HG02798 (cell line): ENCODE results near the gene VCAM1.
"Not testable (repeated sequence)": the region's sequence is repeated elsewhere in the genome, so short reads cannot be mapped to it uniquely, and the experiment has no call there.

Experiments used
- ATAC-seq: cut with Tn5 transposase; IDR thresholded peaks from one replicate; pipeline ENCODE4 v1.9.1; 2021; ENCODE audit warnings: mild to moderate bottlenecking; ENCODE audit not compliant: unreplicated experiment, poor library complexity

VCAM1 gene

DNA sequence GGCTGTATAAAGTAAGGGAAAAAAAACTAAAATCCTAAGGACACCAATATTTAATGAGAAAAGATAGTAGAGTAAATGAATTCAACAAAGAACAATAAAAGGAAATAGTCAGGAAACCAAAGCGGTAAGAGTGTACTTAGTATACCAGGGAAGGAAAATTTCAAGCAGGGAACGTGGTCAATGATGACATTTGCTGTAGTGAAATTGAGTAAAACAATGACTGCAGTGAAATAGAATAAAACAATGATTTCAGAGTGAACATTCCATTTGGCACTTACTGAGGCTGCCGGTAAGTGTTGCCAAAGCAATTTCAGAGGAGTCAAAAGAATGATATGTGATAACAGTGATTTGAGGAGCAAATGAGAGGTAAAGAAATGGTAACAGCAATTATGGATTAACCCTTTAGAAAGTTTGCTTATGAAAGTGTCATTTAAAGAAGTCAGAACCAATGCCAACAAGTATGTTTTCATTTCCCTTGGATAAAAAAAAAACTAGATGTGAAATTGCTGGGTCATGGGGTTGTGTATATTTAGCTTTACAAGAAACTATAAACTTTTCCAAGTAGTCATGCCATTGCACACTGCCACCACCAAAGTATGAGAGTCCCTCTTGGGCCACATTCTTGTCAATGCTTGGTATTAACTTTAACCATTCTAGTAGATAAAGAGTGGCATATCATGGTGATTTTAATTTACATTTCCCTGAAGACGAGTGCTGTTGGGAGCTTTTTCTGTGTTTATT, 50.5 kb downstream of the VCAM1 start:
- no peak for ATAC-seq

DNA sequence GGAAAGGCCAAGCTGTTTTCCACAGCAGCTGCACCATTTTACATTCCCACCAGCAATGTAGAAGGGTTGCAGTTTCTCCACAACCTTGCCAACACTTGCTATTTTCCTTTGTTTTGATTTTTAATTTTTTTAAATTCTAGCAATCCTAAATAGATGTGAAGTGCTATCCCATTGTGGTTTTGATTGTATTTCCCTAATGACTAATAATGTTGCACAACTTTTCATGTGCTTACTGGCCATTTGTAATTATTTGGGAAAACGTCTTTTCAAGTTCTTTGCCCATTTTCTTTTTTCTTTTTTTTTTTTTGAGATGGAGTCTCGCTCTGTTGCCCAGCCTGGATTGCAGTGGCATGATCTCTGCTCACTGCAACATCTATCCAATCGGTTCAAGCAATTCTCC, 53.9 kb downstream of the VCAM1 start:
- ATAC-seq: no peak

DNA sequence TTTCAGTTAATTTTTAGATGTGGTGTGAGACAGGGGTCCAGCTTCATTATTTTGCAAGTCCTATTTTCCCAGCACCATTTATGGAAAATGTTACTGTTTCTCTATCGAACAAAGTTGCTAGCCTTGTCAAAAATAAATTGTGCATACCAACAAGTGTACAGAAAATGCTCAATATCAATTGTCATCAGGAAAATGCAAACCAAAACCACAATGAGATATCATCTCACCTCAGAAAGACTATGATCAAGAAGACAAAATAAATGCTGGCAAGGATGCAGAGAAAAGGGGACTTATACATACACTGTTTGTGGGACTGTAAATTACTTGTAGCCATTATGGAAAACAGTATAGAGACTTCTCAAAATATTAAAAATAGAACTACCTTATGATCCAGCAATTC, 54.8 kb downstream of the VCAM1 start:
- ATAC-seq: no peak

DNA sequence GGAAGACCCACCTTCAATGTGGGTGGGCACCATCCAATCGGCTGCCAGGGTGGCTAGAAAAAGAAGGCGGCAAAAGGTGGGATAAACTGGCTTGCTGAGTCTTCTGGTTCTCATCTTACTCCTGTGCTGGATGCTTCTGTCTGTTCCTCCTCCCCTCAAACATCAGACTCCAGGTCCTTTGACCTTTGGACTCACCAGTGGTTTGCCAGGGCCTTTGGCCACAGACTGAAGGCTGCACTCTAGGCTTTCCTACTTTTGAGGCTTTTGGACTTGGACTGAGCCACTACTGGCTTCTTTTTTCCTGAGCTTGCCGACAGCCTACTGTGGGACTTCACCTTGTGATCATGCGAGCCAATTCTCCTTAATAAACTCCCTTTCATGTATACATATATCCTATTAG, 55.9 kb downstream of the VCAM1 start:
- ATAC-seq: no peak

DNA sequence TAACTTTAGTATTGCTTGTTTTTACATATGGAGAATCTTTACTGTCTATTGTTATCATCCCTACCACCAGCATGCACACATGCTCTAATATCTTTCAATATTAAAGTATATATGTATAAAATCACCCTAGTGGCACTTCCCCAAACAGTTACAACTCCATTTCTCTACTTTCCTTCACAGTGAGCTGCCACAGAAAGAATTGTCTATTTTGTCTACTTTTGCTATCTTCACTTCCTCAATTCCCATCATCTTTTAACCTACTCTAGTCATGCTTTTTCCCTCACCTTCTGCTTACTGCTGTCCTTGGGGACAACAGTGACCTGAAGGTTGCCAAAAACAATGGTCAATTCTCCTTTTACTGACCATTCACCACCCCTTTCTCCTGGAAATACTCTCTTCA, 59.2 kb downstream of the VCAM1 start:
- no peak for ATAC-seq

DNA sequence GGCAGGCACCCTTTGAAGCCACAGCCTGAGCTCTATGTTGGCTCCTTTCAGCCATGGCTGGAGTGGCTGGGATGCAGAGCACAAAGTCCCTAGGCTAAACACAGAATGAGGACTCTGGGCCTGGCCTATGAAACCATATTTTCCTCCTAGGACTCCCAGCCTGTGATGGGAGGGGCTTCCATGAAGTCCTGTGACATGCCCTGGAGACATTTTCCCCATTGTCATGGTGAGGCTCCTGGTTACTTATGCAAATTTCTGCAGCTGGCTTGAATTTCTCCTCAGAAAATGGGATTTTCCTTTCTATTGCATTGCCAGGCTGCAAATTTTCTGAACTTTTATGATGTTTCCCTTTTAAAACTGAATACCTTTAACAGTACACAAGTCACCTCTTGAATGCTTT, 61.3 kb downstream of the VCAM1 start:
- no peak for ATAC-seq

DNA sequence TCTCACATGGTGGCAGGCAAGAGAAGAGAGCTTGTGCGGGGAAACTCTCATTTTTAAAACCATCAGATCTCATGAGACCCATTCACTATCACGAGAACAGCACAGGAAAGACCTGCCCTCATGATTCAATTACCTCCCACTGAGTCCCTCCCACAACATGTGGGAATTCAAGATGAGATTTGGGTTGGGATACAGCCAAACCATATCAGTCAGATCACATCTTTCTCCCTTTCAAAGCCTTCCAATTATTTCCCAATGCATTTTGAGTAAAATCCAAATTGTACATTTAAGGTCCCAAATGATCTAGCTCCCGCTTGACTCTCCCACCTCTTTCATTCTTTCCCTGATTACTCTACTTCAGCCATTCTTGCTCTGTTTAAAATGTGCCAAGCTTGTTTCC, 62.2 kb downstream of the VCAM1 start:
- ATAC-seq: not testable (repeated sequence)

DNA sequence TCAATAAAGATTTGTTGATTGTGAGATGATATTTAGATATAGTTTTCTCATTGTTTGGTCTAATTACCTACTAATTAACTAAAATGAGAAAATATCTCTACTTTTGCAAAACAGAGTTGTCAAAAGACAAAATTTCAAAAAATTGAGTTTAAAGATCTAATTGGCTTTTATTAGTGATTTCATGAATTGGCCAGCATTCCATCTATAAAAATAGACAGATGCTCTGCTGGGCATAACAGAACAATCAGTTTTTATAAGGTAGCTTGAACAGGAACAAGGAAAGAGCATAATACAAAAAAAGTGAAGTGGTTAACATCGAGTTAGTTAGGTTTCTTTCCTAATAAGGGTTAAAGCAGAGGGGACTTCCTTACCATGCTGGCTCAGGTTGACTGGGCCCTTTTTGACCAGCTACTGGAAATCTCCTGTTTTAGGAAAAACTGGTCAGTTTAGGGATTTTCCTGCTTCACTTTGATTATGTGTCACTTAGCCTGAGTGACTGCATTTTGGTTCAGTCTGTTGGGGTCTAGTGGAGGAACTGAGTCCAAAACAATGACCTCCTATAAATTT, 63.0 kb downstream of the VCAM1 start:
- no peak for ATAC-seq

DNA sequence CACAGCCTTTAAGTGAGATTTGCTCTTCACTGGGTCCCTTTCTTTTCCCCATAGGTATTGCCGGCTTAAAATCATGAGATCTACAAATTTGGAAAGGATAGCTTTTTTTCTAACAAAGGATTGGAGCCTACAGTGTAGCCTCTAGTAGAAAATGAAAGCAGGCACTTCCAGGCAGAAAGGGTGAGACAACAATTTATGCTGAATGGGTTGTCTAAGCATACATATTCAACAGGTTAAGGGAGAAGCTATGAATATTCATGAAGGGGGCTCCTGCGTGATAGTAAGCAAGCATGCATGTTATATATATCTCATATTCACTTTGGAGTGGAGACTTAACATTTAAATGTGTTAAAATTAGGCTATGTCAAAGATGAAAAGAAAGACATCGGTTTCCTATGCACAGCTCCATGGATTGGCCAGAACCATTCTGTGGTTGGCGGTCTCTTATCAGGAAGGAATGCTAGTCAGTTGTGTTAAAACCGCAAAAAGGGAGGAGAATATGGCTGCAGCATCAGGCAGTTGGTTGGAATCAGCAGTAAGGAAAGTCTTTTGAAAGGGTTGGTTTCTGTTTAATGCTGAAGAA, 66.0 kb downstream of the VCAM1 start:
- no peak for ATAC-seq

DNA sequence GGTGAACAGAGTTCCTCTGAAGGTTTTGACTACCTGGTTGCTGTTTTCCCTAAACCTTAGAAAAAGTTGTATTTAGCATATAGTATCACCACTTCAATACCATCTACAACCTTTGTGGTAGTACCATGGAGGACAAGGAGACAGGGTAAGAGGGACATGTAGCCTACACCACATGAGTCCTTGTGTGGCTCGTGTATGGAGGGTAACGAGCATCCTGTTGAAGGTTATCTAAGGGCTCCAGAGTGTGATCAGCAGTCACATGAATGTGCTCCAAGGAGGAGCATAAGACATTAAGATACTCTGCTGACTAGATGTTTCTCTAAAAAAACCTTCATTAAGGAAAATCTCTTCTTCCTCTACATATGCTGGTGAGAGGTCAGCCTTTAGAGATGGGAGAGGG, 67.3 kb downstream of the VCAM1 start:
- no peak for ATAC-seq
